Stomach smooth muscle (tissue), 2 donors: Measurements from ENCODE around the gene NAPB.

Source experiments
- H3K27ac ChIP-seq: one replicate; pipeline ENCODE4 v1.7.0; 2013; ENCODE audit warnings: mild to moderate bottlenecking, low read length, inconsistent platforms
- H3K27me3 ChIP-seq, 2 donors: one replicate each; pipeline ENCODE4 v1.7.0; 2013; ENCODE audit warnings: low read length in 2 of 2; ENCODE audit not compliant: insufficient read depth in 2 of 2, control insufficient read depth in 1 of 2
- H3K36me3 ChIP-seq, 2 donors: one replicate each; pipeline ENCODE4 v1.7.0; 2013; ENCODE audit warnings: low read length in 2 of 2; ENCODE audit not compliant: control insufficient read depth in 2 of 2, insufficient read depth in 2 of 2
- H3K4me1 ChIP-seq: one replicate; pipeline ENCODE4 v1.7.0; 2013; ENCODE audit warnings: low read length; ENCODE audit not compliant: control insufficient read depth, insufficient read depth
- H3K4me3 ChIP-seq, 2 donors: one replicate each; pipeline ENCODE4 v1.7.0; 2013; ENCODE audit warnings: low read length in 2 of 2
- H3K9ac ChIP-seq, 2 donors: one replicate each; pipeline ENCODE4 v1.7.0; 2013; ENCODE audit warnings: low read length in 2 of 2, mild to moderate bottlenecking in 1 of 2
- H3K9me3 ChIP-seq, 2 donors: one replicate each; pipeline ENCODE4 v1.7.0; 2013; ENCODE audit warnings: low read length in 2 of 2; ENCODE audit not compliant: control insufficient read depth in 2 of 2
- donor health status: healthy.
- donor health status: Pancreatic carcinoma.

Gene NAPB

GRCh38 chr20:23327617-23328333, 93.5 kb downstream of the NAPB start:
- H3K27me3 ChIP-seq, result no peaks in the 10 kb centered on the region
- peaks cover 0 to 3% of the 10 kb centered on the region in 2 donors for H3K9me3 ChIP-seq
- no peak overlapping the region for H3K27ac ChIP-seq
- no peaks in the 10 kb centered on the region for H3K4me1 ChIP-seq
- no peak overlapping the region for H3K9ac ChIP-seq
- no peak overlapping the region for H3K4me3 ChIP-seq
- no peaks in the 10 kb centered on the region for H3K36me3 ChIP-seq

GRCh38 chr20:23326774-23327173, 94.5 kb downstream of the NAPB start:
- Histone ChIP-seq H3K4me1 (no peaks in the 10 kb centered on the region), H3K9me3 (peaks cover 0 to 3% of the 10 kb centered on the region in 2 donors), H3K27ac (no peak overlapping the region), H3K36me3 (no peaks in the 10 kb centered on the region), H3K4me3 (no peak overlapping the region), H3K9ac (no peak overlapping the region), H3K27me3 (no peaks in the 10 kb centered on the region)

- H3K27me3 ChIP-seq, result no peaks in the 10 kb centered on the region
- H3K9ac ChIP-seq, result no peak overlapping the region
- H3K4me3 ChIP-seq, result no peak overlapping the region
- no peaks in the 10 kb centered on the region for H3K4me1 ChIP-seq
- no peaks in the 10 kb centered on the region for H3K36me3 ChIP-seq
- H3K27ac ChIP-seq, result no peak overlapping the region
- peaks cover 0 to 8% of the 10 kb centered on the region in 2 donors for H3K9me3 ChIP-seq
Measured at GRCh38 chr20:23325107-23325506, 96.2 kb downstream of the NAPB start.
